HG03558 (cell line): ENCODE results near the gene UPK2.

Source experiments
- ATAC-seq: cut with Tn5 transposase; IDR thresholded peaks from one replicate; pipeline ENCODE4 v1.9.1; 2021; ENCODE audit warnings: moderate number of reproducible peaks; ENCODE audit not compliant: unreplicated experiment; ENCODE audit errors: extremely low read depth

UPK2 gene

GRCh38 chr11:118916842-118917388 is 39.2 kb upstream of the UPK2 start:
- ATAC-seq, result no peak

- ATAC-seq, result no peak
Observed at GRCh38 chr11:118917481-118918127, 38.5 kb upstream of the UPK2 start.

- ATAC-seq, result no peak
Observed at GRCh38 chr11:118918128-118918685, 37.9 kb upstream of the UPK2 start.

GRCh38 chr11:118918686-118919280 is 37.3 kb upstream of the UPK2 start:
- ATAC-seq, result no peak

GRCh38 chr11:118921121-118921928 is 34.8 kb upstream of the UPK2 start:
- ATAC-seq, result no peak

- no peak for ATAC-seq
Observed at GRCh38 chr11:118921929-118922744, 34.0 kb upstream of the UPK2 start.

- no peak for ATAC-seq
Observed at GRCh38 chr11:118922745-118923627, 33.1 kb upstream of the UPK2 start.

- ATAC-seq, result no peak
Observed at GRCh38 chr11:118923721-118924587, 32.1 kb upstream of the UPK2 start.

GRCh38 chr11:118924591-118925585 is 31.2 kb upstream of the UPK2 start:
- no peak for ATAC-seq

- ATAC-seq, result no peak
Observed at GRCh38 chr11:118927554-118928100, 28.5 kb upstream of the UPK2 start.

- ATAC-seq, result peak; percentile 43
Observed at GRCh38 chr11:118928101-118928869, 27.8 kb upstream of the UPK2 start.

- no peak for ATAC-seq
Observed at GRCh38 chr11:118928870-118929500, 27.1 kb upstream of the UPK2 start.

GRCh38 chr11:118929501-118930093 is 26.5 kb upstream of the UPK2 start:
- ATAC-seq, result no peak

GRCh38 chr11:118930094-118930712 is 25.9 kb upstream of the UPK2 start:
- ATAC-seq, result no peak

GRCh38 chr11:118931571-118931970 is 24.5 kb upstream of the UPK2 start:
- ATAC-seq, result no peak
